Cardiac fibroblast (primary cell): ENCODE results near the gene LMTK2.

ENCODE experiments used
- DNase-seq, 2 donors: peaks; one replicate each; pipeline versions ENCODE4 v3.0.0 to v3.0.0-alpha.2; 2010; ENCODE audit warnings: low read depth in 2 of 2
- H3K4me3 ChIP-seq, 2 donors: replicated peaks in 1 of 2; 1 replicate in 1 of 2; 2 replicates in 1 of 2; pipeline ENCODE4 v1.5.1; 2011; ENCODE audit warnings: low read depth in 2 of 2, low read length in 2 of 2, mild to moderate bottlenecking in 2 of 2, moderate library complexity in 1 of 2
- TF ChIP-seq, protein P1 (sequence below): IDR thresholded peaks from one replicate; pipeline ENCODE4 v1.5.1; 2011; ENCODE audit warnings: low read depth, mild to moderate bottlenecking, low read length, inconsistent platforms

The LMTK2 gene

DNA sequence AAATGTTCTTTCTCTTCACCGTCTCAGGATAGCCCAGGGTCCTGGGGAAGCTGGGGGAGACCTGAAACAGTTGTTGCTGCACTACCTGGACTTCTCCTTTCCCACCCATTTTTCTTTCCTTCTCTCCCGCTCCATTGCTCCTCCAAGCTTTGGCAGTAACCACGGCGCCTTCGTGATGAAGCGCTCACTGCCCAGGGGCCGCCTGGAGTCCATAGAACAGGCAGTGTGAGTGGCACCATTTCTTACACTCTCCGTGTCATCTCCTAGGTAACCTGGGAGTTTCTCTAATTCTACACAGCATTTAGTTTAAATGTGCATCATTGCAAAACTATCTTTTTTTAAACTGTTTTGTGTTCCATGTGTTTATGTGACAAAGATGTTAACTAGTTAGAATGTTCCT, 64.3 kb downstream of the LMTK2 start:
- no peak for DNase-seq
- H3K4me3 ChIP-seq = no peak overlapping the region
- TF ChIP-seq, protein P1, sequence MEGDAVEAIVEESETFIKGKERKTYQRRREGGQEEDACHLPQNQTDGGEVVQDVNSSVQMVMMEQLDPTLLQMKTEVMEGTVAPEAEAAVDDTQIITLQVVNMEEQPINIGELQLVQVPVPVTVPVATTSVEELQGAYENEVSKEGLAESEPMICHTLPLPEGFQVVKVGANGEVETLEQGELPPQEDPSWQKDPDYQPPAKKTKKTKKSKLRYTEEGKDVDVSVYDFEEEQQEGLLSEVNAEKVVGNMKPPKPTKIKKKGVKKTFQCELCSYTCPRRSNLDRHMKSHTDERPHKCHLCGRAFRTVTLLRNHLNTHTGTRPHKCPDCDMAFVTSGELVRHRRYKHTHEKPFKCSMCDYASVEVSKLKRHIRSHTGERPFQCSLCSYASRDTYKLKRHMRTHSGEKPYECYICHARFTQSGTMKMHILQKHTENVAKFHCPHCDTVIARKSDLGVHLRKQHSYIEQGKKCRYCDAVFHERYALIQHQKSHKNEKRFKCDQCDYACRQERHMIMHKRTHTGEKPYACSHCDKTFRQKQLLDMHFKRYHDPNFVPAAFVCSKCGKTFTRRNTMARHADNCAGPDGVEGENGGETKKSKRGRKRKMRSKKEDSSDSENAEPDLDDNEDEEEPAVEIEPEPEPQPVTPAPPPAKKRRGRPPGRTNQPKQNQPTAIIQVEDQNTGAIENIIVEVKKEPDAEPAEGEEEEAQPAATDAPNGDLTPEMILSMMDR = no peak

DNA sequence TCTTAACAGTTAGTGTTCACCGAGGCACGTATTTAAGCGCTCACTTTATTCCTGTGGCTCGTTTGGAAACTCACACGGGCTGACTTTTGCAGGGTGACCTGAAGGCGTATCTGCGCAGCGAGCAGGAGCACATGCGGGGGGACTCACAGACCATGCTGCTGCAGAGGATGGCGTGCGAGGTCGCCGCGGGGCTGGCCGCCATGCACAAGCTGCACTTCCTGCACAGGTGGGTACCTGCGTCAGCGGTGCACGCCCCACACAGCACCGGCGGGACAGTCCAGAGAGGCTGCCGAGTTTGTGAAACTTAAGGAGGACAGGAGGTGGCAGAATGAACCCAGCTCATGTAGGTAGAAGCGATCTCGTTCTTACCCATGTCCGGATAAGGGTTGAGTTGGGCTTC, 64.8 kb downstream of the LMTK2 start:
- H3K4me3 ChIP-seq = no peak overlapping the region
- TF ChIP-seq, protein P1 = no peak
- DNase-seq = no peak

DNA sequence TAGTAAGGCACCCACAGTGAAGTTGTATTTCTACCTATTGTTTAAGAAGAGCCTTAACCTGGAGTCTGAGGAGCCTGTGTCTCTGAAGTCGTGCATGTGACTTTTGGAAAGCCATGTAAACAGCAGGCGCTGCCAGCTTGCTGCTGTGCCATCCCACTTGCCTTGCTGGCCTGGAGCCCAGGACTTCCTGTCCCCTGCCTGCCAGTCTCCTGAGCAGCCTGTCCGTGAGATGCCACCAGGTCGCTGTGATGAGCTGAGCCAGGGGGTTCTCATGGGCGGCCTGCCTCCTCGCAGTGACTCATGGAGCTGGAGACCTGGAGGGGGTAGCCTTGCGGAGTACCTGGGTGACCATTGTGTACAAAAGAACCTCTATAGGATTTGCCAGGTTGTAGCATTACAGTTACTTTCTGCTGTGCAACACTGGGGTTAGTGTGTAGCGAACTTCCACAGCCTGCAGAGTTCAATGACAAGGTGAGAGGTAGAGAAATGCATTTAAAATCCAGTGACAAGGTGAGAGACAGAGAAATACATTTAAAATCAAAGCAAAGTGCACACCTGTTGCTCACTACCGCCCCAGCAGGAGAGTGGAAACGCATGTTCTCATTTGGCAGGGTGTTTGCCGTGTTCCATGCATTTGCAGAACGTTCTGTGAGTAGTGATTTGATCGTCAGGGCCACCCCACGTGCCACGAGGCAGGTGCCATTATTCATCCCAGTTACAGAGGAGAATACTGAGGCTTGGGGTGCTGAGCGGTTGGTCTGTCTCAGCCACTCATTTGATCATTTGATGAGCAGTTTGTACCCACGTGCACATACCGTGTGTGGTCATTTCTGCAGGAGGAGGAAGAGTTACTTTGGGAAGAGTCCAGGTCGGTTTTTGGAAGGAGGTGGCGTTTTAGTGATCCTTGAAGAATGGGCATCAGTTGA, 67.9 kb downstream of the LMTK2 start:
- TF ChIP-seq, protein P1 = no peak

DNA sequence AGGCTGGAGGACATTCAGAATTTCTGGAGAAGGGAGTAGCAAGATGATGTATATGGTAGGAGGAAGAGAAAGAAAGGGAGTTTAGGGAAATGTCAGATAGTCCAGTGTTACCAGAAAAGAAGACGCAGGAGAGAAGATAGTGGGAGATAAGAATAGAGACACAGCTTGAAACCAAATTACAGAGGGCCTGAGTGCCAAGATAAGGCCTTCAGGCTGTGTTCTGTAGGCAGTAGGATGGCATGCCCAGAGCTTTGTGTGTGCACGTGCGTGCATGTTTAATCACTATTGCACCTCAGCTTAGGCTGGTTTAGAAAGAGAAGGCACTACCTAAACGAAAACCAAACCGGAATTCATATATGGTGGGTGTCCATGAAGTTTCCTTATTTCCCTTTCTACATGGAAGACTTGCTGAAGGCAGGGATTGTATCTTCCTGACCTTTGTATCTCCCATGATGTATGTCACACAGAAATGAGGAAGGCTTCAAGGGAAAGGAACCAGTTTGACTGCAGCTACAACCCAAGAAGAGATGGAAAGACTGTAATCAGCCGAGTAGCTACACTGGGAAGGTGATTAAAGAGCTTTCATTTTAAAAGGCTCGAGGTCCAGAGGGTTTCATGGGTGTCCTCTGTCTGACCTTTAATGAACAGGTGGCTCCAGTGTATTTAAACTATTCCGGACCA, 68.7 kb downstream of the LMTK2 start:
- TF ChIP-seq, protein P1 = no peak
- no peak for DNase-seq
- H3K4me3 ChIP-seq = no peak overlapping the region

More for the DNA sequence above, 67.9 kb downstream of the LMTK2 start:
- no peak for DNase-seq
- H3K4me3 ChIP-seq = no peak overlapping the region

DNA sequence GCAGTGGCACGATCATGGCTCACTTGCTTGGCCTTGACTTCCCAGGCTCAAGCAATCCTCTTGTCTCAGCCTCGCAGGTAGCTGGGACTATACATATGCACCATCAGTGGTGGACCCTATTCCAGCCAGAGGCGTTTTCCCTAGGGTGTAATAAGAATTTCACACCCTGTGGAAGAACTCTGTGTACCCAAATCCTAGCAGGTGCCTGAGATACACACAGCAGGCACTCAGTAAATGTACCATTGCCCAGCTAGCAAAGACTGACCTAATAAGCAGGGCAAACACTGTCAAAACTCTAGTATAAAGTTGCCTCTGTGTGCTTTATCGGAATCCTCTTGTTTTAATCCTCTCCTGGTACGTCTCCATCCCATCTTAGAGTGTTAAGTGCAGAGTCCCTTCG, 70.9 kb downstream of the LMTK2 start:
- TF ChIP-seq, protein P1 = no peak
- no peak overlapping the region for H3K4me3 ChIP-seq
- no peak for DNase-seq

DNA sequence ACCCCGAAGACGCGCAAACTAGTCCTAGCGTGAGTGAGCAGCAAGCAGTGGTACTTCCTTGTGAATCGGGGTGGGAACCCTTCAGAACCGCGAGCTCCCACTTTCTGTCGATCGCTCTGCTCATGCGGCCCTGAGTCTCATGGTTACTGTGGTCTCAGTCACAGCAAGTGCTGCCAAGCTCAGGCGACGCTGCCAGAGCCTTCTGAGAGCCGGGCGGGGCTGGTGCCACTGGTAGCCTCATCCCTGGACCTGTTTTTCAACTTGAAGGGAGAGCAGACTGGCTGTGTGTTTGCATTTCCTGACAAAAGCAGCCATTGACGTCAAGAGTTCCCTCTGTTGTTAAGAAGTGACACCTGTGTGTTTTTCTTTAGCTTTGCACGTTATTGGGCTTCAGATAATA, 71.7 kb downstream of the LMTK2 start:
- DNase-seq = no peak
- TF ChIP-seq, protein P1 = no peak
- no peak overlapping the region for H3K4me3 ChIP-seq
